SK-N-SH treated with all-trans-retinoic acid at 6 μM for 48 hours (cell line): ENCODE results near the gene ID2.

Experiments used
- ATAC-seq: fragments of 200-7000 bp; cut with Tn5 transposase; 3 replicates; pipeline ENCODE4 v1.9.1; 2020; ENCODE audit warnings: mild to moderate bottlenecking, moderate library complexity
- BACH2 ChIP-seq: fragments of 250-450 bp; sonication (Bioruptor Pico); IDR thresholded peaks from 2 replicates; pipeline ENCODE4 v1.9.0; 2021; ENCODE audit warnings: mild to moderate bottlenecking, borderline replicate concordance
- CSDC2 ChIP-seq: fragments of 250-450 bp; sonication (Bioruptor Pico); IDR thresholded peaks from 2 replicates; pipeline ENCODE4 v1.5.0; 2020; ENCODE audit warnings: mild to moderate bottlenecking, moderate library complexity
- ESRRG ChIP-seq: fragments of 250-450 bp; sonication (Bioruptor Pico); IDR thresholded peaks from 2 replicates; pipeline ENCODE4 v1.6.1; 2021; ENCODE audit warnings: mild to moderate bottlenecking
- GLIS3 ChIP-seq: fragments of 250-450 bp; sonication (Bioruptor Pico); IDR thresholded peaks from 2 replicates; pipeline ENCODE4 v1.5.0; 2020; ENCODE audit warnings: mild to moderate bottlenecking, moderate library complexity
- ISL1 ChIP-seq: fragments of 250-450 bp; sonication (Bioruptor Pico); IDR thresholded peaks from 2 replicates; pipeline ENCODE4 v2.1.2; 2022; ENCODE audit warnings: mild to moderate bottlenecking, moderate library complexity
- OSR1 ChIP-seq: fragments of 250-450 bp; sonication (Bioruptor Pico); IDR thresholded peaks from 2 replicates; pipeline ENCODE4 v1.8.0; 2022; ENCODE audit warnings: moderate library complexity, mild to moderate bottlenecking, inconsistent platforms
- PPARA ChIP-seq: fragments of 250-450 bp; sonication (Bioruptor Pico); IDR thresholded peaks from 2 replicates; pipeline ENCODE4 v1.5.0; 2020; ENCODE audit warnings: mild to moderate bottlenecking, borderline replicate concordance
- RARB ChIP-seq: fragments of 250-450 bp; sonication (Bioruptor Pico); IDR thresholded peaks from 2 replicates; pipeline ENCODE4 v1.8.0; 2021; ENCODE audit warnings: mild to moderate bottlenecking, moderate library complexity
- SNAI2 ChIP-seq: fragments of 250-450 bp; sonication (Bioruptor Pico); IDR thresholded peaks from 2 replicates; pipeline ENCODE4 v1.5.0; 2020; ENCODE audit warnings: mild to moderate bottlenecking, moderate library complexity
- TCF4 ChIP-seq: fragments of 250-450 bp; sonication (Bioruptor Pico); IDR thresholded peaks from 2 replicates; pipeline ENCODE4 v1.8.0; 2021; ENCODE audit warnings: mild to moderate bottlenecking, moderate library complexity, borderline replicate concordance
- TOX ChIP-seq: fragments of 250-450 bp; sonication (Bioruptor Pico); IDR thresholded peaks from 2 replicates; pipeline ENCODE4 v1.8.0; 2021; ENCODE audit warnings: mild to moderate bottlenecking, moderate library complexity, borderline replicate concordance
- ZC3H10 ChIP-seq: fragments of 250-450 bp; sonication (Bioruptor Pico); IDR thresholded peaks from 2 replicates; pipeline ENCODE4 v1.5.1; 2021; ENCODE audit warnings: mild to moderate bottlenecking, moderate library complexity
- ZFP3 ChIP-seq: fragments of 250-450 bp; sonication (Bioruptor Pico); IDR thresholded peaks from 2 replicates; pipeline ENCODE4 v1.5.0; 2020; ENCODE audit warnings: mild to moderate bottlenecking, moderate library complexity
- ZFP30 ChIP-seq: fragments of 450-650 bp; formaldehyde crosslinking; IDR thresholded peaks from 2 replicates; pipeline ENCODE4 v1.5.0; 2022; ENCODE audit warnings: mild to moderate bottlenecking, moderate library complexity
- ZNF565 ChIP-seq: fragments of 450-650 bp; formaldehyde crosslinking; conservative IDR thresholded peaks from 2 replicates; pipeline ENCODE4 v1.5.0; 2020; ENCODE audit warnings: low read depth, mild to moderate bottlenecking, moderate library complexity
- ZNF70 ChIP-seq: fragments of 450-650 bp; formaldehyde crosslinking; IDR thresholded peaks from 2 replicates; pipeline ENCODE4 v1.5.0; 2020; ENCODE audit warnings: mild to moderate bottlenecking, moderate library complexity
- ZNF8 ChIP-seq: fragments of 450-650 bp; formaldehyde crosslinking; IDR thresholded peaks from 2 replicates; pipeline ENCODE4 v1.5.0; 2020; ENCODE audit warnings: mild to moderate bottlenecking, moderate library complexity
- TF ChIP-seq, protein P1 (sequence below): fragments of 250-450 bp; sonication (Bioruptor Pico); IDR thresholded peaks from 2 replicates; pipeline ENCODE4 v1.8.0; 2020; ENCODE audit warnings: mild to moderate bottlenecking, moderate library complexity, borderline replicate concordance
- TF ChIP-seq, protein P2 (sequence below): fragments of 250-450 bp; sonication (Bioruptor Pico); IDR thresholded peaks from 2 replicates; pipeline ENCODE4 v1.5.1; 2020; ENCODE audit warnings: low read depth, mild to moderate bottlenecking, moderate library complexity
- TF ChIP-seq, protein P3 (sequence below): fragments of 250-450 bp; sonication (Bioruptor Pico); IDR thresholded peaks from 2 replicates; pipeline ENCODE4 v1.5.0; 2020; ENCODE audit warnings: mild to moderate bottlenecking, moderate library complexity
- TF ChIP-seq, protein P4 (sequence below): fragments of 250-450 bp; sonication (Bioruptor Pico); IDR thresholded peaks from 2 replicates; pipeline ENCODE4 v1.5.1; 2021; ENCODE audit warnings: mild to moderate bottlenecking, moderate library complexity
- TF ChIP-seq, protein P5 (sequence below): fragments of 250-450 bp; sonication (Bioruptor Pico); IDR thresholded peaks from 2 replicates; pipeline ENCODE4 v1.8.0; 2021; ENCODE audit warnings: low read depth, mild to moderate bottlenecking, moderate library complexity, borderline replicate concordance

The ID2 gene

DNA sequence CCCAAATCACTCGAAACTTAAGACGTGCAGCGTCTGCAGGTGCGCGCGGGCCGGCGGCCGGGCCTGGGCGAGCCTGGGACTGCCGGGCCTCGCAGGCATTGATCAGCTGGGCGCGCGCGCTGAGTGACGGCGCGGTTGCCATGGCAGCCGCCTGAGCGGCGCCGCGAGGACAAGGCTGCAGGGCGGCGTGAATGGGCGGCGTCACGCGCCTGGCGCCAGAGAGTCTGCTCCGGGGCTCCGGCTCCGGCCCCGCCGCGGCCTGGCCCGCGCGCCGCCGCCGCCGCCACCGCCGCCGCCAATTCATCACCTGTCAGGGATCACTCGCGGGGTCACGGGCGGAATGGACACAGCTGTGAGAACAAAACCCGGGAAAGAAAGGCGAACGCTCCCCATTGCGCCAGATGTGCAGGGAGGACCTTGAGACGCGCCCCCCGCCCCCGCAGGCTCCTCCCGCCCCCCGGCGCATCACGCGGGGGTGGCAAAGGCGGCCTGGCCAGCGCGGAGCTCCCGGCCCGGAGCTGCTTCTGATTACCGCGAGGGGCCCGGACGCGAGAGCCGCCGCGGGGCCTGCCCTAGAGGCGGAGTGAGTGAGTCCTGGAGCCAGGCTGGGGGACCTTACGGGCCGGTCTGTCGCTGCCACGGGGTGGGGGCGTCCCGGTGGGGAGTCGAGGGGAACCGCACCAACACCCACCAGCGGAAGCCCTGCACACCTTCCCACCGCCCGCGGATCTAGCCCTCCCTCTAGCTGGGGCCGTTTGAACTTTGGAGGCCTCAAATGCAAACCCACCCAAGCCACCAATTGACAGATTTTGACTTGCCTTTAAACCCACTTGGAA is 2.9 kb upstream of the ID2 start:
- peak; percentile 57 for ATAC-seq
- TF ChIP-seq ZNF565 (0 out of 2 replicates have a peak, but pooled peaks have one; percentile 40), TCF4 (CRISPR knock-in tag) (no peak), CSDC2 (CRISPR knock-in tag) (peak; percentile 36; the same call in 1 of the 2 replicates), RARB (CRISPR knock-in tag) (no peak), ESRRG (CRISPR knock-in tag) (no peak), ZNF70 (CRISPR knock-in tag) (no peak), ISL1 (CRISPR knock-in tag) (no peak), ZC3H10 (CRISPR knock-in tag) (no peak), OSR1 (CRISPR knock-in tag) (no peak), ZFP30 (CRISPR knock-in tag) (no peak), SNAI2 (no peak), GLIS3 (CRISPR knock-in tag) (no peak), BACH2 (no peak), ZNF8 (CRISPR knock-in tag) (no peak), PPARA (CRISPR knock-in tag) (no peak), TOX (no peak), ZFP3 (CRISPR knock-in tag) (no peak; the same call in 1 of the 2 replicates)
- TF ChIP-seq, protein P1, sequence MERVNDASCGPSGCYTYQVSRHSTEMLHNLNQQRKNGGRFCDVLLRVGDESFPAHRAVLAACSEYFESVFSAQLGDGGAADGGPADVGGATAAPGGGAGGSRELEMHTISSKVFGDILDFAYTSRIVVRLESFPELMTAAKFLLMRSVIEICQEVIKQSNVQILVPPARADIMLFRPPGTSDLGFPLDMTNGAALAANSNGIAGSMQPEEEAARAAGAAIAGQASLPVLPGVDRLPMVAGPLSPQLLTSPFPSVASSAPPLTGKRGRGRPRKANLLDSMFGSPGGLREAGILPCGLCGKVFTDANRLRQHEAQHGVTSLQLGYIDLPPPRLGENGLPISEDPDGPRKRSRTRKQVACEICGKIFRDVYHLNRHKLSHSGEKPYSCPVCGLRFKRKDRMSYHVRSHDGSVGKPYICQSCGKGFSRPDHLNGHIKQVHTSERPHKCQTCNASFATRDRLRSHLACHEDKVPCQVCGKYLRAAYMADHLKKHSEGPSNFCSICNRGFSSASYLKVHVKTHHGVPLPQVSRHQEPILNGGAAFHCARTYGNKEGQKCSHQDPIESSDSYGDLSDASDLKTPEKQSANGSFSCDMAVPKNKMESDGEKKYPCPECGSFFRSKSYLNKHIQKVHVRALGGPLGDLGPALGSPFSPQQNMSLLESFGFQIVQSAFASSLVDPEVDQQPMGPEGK (CRISPR knock-in tag): 0 out of 2 replicates have a peak, but pooled peaks have one; percentile 19
- TF ChIP-seq, protein P2, sequence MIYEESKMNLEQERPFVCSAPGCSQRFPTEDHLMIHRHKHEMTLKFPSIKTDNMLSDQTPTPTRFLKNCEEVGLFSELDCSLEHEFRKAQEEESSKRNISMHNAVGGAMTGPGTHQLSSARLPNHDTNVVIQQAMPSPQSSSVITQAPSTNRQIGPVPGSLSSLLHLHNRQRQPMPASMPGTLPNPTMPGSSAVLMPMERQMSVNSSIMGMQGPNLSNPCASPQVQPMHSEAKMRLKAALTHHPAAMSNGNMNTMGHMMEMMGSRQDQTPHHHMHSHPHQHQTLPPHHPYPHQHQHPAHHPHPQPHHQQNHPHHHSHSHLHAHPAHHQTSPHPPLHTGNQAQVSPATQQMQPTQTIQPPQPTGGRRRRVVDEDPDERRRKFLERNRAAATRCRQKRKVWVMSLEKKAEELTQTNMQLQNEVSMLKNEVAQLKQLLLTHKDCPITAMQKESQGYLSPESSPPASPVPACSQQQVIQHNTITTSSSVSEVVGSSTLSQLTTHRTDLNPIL (CRISPR knock-in tag): no peak
- TF ChIP-seq, protein P3, sequence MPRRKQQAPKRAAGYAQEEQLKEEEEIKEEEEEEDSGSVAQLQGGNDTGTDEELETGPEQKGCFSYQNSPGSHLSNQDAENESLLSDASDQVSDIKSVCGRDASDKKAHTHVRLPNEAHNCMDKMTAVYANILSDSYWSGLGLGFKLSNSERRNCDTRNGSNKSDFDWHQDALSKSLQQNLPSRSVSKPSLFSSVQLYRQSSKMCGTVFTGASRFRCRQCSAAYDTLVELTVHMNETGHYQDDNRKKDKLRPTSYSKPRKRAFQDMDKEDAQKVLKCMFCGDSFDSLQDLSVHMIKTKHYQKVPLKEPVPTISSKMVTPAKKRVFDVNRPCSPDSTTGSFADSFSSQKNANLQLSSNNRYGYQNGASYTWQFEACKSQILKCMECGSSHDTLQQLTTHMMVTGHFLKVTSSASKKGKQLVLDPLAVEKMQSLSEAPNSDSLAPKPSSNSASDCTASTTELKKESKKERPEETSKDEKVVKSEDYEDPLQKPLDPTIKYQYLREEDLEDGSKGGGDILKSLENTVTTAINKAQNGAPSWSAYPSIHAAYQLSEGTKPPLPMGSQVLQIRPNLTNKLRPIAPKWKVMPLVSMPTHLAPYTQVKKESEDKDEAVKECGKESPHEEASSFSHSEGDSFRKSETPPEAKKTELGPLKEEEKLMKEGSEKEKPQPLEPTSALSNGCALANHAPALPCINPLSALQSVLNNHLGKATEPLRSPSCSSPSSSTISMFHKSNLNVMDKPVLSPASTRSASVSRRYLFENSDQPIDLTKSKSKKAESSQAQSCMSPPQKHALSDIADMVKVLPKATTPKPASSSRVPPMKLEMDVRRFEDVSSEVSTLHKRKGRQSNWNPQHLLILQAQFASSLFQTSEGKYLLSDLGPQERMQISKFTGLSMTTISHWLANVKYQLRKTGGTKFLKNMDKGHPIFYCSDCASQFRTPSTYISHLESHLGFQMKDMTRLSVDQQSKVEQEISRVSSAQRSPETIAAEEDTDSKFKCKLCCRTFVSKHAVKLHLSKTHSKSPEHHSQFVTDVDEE (CRISPR knock-in tag): peak; percentile 54
- TF ChIP-seq, protein P4, sequence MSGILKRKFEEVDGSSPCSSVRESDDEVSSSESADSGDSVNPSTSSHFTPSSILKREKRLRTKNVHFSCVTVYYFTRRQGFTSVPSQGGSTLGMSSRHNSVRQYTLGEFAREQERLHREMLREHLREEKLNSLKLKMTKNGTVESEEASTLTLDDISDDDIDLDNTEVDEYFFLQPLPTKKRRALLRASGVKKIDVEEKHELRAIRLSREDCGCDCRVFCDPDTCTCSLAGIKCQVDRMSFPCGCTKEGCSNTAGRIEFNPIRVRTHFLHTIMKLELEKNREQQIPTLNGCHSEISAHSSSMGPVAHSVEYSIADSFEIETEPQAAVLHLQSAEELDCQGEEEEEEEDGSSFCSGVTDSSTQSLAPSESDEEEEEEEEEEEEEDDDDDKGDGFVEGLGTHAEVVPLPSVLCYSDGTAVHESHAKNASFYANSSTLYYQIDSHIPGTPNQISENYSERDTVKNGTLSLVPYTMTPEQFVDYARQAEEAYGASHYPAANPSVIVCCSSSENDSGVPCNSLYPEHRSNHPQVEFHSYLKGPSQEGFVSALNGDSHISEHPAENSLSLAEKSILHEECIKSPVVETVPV (CRISPR knock-in tag): no peak
- TF ChIP-seq, protein P5, sequence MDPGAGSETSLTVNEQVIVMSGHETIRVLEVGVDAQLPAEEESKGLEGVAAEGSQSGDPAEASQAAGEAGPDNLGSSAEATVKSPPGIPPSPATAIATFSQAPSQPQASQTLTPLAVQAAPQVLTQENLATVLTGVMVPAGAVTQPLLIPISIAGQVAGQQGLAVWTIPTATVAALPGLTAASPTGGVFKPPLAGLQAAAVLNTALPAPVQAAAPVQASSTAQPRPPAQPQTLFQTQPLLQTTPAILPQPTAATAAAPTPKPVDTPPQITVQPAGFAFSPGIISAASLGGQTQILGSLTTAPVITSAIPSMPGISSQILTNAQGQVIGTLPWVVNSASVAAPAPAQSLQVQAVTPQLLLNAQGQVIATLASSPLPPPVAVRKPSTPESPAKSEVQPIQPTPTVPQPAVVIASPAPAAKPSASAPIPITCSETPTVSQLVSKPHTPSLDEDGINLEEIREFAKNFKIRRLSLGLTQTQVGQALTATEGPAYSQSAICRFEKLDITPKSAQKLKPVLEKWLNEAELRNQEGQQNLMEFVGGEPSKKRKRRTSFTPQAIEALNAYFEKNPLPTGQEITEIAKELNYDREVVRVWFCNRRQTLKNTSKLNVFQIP (CRISPR knock-in tag): 0 out of 2 replicates have a peak, but pooled peaks have one; percentile 34
- TF ChIP-seq, all 23 proteins: peak for 5

DNA sequence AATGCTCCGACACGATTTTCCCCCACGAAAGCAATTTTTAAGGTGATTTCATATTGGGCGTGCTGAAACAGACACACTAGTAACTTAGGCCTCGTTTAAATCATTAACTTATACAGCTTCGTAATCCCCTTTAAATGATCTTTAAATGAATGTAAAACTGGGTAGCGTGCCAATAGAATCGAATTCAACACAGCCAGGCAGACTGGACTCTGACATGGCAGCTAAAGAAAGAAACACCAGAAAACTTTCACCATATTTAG is 2.4 kb upstream of the ID2 start:
- TF ChIP-seq ZNF70 (CRISPR knock-in tag) (no peak), RARB (CRISPR knock-in tag) (no peak), ZFP3 (CRISPR knock-in tag) (no peak), CSDC2 (CRISPR knock-in tag) (no peak), ZFP30 (CRISPR knock-in tag) (no peak), TCF4 (CRISPR knock-in tag) (no peak), ZC3H10 (CRISPR knock-in tag) (no peak), ESRRG (CRISPR knock-in tag) (no peak), TOX (no peak), ISL1 (CRISPR knock-in tag) (no peak)
- TF ChIP-seq, protein P2 (CRISPR knock-in tag): no peak
- TF ChIP-seq, protein P4 (CRISPR knock-in tag): no peak
- TF ChIP-seq, protein P1 (CRISPR knock-in tag): no peak
- no peak for ATAC-seq
